HG03354 (cell line): ENCODE measurements around the gene FOSL2.

ENCODE experiments used
- ATAC-seq: cut with Tn5 transposase; IDR thresholded peaks from one replicate; pipeline ENCODE4 v1.9.1; 2021; ENCODE audit warnings: mild to moderate bottlenecking; ENCODE audit not compliant: unreplicated experiment, poor library complexity, severe bottlenecking

The FOSL2 gene

DNA sequence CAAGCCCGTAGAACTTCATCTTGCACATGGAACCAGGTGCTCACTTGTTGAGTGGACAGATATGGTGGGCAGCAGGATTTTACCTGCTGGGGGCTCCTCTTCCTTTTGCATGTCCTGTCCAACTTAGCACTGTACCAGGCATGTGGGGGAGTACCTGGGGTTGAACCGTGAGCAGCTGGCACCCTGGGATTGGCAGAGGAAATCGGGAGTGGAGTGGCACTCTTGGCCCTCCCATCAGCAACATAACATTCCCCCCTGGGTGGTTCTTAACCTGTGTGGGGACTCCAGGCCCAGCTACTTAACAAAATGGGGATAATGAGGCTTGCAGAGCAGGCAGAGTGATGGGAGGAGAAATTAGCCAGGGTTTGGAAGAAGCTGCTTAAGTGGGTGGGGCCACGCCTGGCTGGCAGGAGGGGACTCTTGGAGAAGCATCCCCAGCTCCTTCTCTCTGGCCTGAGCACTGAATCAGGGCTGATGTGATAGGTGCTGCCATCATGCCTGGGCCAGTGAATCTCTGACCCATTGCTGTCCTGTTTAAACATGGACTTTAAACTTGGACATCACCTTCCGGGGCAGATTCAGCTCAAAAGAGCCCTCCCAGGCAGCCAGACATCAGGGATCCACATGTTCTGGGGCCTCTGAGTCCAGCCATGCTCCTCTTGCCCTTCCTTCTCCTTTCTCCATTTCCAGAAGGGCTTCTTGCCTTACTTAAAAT, 15.5 kb downstream of the FOSL2 start:
- ATAC-seq = no peak

- no peak for ATAC-seq
Observed at GRCh38 chr2:28408764-28409599, 16.3 kb downstream of the FOSL2 start.

GRCh38 chr2:28411166-28411755, 18.6 kb downstream of the FOSL2 start:
- ATAC-seq = no peak

- no peak for ATAC-seq
Observed at GRCh38 chr2:28411956-28412609, 19.4 kb downstream of the FOSL2 start.

DNA sequence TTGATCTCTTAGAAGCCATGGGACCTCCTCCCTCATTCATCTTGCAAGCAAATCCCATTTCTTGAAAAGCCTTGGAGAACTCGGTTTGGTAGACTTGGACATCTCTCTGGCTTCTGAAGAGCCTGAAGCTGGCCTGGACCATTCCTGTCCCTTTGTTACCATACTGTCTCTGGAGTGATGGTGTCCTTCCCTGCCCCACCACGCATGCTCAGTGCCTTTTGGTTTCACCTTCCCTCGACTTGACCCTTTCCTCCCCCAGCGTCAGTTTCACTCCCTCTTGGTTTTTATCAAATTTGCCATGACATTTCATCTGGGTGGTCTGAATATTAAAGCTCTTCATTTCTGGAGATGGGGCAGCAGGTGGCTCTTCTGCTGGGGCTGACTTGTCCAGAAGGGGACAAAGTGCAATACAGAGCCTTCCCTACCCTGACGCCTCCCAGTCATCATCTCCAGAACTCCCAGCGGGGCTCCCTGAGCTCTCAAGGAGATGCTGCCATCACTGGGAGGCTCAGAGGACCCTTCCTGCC, 20.0 kb downstream of the FOSL2 start:
- no peak for ATAC-seq

DNA sequence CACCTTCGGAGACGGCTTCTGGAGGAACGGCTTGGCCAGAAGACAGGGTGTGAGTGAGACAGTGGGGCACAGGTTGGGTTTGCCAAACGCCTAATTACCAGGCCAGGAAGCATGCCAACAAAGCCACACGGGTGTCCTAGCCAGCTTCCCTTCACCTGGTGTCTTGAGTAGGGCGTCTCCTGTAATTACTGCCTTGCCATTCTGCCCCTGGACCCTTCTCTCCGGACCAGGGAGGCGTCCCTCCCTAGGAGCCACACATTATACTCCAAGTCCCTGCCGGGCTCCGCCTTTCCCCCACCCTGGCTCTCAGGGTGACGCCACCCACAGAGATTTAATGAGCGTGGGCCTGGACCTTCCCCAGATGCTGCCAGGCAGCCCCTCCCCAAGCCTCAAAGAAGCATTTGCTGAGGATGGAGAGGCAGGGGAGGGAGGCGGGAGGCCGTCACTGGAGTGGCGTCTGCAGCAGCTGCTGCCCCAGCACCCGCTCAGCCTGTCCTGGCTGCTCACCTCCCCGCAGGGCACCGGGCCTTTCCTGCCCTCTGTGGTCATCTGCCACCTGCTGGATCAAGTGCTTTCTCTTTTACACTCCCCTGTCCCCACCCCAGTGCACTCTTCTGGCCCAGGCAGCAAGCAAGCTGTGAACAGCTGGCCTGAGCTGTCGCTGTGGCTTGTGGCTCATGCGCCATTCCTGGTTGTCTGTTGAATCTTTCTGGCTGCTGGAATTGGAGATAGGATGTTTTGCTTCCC, 20.7 kb downstream of the FOSL2 start:
- ATAC-seq = no peak

DNA sequence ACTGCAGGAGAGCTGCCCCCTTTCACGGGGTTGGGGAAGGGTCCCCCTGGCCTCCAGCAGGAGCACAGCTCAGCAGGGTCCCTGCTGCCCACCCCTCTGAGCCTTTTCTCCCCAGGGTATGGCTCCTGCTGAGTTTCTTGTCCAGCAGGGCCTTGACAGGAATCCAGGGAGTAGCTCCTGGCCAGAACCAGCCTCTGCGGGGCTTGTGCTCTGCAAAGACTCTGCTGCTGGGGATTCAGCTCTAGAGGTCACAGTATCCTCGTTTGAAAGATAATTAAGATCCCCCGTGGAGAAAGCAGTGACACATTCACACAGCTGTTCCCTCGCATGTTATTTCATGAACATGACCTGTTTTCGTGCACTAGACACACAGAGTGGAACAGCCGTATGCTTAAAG, 21.2 kb downstream of the FOSL2 start:
- ATAC-seq = no peak

DNA sequence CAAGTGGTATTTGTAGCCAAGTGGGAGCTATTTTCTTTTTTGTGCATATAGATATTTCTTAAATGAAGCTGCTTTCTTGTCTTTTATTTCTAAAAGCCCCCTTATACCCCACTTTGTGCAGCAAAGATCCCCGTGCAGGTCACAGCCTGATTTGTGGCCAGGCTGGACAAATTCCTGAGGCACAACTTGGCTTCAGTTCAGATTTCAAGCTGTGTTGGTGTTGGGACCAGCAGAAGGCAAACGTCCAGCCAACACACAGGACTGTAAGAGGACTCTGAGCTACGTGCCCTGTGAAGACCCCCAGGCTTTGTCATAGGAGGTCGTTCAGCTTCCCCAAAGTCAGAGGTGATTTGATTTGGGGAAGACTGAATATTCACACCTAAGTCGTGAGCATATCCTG, 21.9 kb downstream of the FOSL2 start:
- ATAC-seq = no peak

- ATAC-seq = no peak
Observed at GRCh38 chr2:28415010-28415409, 22.4 kb downstream of the FOSL2 start.

- no peak for ATAC-seq
Observed at GRCh38 chr2:28415715-28416114, 23.1 kb downstream of the FOSL2 start.

DNA sequence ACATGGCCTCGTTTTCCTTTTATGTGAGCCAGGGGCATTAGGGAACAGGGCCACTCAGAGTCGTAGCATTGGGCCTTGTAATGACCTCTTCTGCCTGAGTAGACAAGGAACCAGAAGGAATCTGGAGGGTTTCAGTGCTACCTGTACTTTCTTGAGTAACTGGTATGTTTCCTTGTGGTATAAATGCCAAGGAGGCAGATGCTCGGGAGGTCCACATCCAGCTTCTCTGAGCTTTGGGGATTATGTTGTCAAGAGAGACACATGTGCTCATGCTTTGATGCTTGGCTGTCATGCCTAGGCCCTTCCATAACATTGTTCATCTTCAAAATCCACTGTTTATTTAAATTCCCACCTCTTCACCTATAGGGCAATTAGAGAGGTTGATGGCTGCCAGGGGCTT, 26.3 kb downstream of the FOSL2 start:
- ATAC-seq = no peak

DNA sequence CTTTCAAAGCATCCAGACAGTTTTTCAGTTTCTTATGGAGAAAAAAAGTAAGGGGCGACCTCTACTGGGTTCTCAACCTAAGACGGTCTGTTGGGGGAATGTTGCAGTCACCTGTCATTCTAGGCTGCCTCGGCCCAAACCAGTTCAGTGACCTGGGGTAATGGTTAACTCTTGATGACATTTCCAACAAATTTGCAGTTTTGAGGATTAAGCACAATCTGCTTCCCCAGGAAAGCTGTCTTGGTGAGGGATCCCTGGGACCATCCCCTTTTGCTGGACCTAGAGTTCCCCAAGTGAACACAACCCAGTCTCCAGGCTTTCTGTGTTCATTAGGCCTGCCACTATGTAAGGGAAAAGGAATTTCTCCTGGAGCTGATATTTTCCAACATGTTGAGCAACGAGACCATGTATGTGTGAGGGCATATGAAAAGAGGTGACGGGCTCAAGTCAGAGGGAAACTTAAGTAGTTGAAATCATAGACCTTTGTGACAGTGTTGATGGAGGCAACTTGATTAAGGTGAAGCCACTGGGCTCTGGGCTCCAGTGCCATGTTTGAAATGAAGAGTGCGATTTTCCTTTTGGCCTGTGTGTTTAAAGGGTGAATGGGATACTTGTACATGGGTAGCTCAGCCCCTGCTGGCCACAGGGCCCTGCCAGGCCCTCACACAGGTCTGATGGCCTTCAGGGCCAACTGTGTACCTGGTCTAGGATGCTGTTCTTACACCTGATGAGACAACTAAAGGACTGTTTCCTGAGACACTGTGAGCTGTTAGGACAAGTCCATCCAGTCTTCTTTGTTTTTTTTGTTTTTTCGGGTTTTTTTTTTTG, 27.0 kb downstream of the FOSL2 start:
- no peak for ATAC-seq

- no peak for ATAC-seq
Observed at GRCh38 chr2:28420722-28421121, 28.1 kb downstream of the FOSL2 start.

GRCh38 chr2:28422908-28423741, 30.5 kb downstream of the FOSL2 start:
- no peak for ATAC-seq

DNA sequence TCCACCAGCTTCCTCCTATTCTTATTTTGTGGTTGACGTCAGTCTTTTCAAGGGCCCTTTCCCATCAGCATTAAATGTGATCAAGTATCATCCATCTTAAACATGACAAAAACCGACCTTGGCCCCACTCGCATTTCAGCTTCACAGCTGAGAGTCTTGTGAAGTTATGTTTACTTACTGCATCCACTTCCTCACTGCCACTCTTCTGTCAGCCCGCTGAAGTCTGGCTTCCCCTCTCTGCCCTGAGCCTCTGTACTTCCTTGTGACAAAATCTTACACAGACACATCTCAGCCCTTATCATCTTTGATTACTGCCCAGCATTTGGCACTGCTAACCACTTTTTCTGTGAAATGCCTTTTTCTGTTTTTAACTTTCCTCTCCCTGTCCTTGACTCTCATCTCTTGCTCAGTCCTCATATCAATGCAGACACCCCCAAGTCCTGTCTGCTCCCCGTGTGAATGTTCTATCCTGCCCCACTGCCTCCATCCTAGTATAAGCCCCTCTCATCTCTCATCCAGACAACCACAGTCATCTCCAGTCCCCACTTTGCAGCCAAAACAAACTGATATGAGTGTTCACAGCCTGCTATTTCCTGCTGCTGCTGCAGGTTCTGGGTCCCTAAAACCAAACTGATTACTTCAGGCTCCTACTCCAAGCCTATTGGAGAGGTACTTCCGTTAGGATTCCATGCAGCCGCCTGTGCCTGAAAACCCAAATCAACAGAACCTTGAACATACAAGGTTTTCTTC, 31.4 kb downstream of the FOSL2 start:
- no peak for ATAC-seq

DNA sequence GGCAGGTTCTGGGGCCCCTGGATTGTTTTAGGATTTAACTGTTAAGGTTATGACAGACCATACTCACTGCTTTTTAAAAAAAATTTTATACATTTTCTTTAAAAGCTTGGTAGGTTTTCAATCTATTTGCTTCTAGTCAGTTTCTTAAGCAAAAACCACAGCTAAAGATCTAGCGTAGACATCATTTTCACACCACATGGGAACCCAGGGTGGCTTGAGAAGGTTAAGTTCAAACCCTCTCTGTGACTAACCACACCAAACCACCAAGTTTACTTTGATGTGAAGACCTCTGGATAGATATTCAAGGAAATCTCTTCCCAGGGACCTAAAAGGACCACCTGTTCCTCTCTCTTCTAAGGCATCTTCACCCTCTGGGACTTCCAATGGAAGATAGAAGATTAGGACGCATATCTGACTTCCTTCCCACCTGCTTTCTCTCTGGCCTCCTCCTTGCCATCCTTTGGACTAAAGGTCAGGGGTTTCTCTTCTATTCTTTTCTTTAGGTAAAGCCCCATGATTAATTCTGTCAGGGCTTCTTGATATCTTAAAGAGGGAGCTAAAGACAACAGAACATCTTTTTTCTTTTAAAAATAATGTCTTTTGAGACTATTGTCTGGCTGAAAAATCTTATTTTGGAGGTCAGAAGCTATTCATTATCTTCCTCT, 32.3 kb downstream of the FOSL2 start:
- ATAC-seq = no peak

GRCh38 chr2:28425464-28425835, 32.8 kb downstream of the FOSL2 start:
- ATAC-seq = no peak
